ENCODE data around the gene TAPT1.

DNA sequence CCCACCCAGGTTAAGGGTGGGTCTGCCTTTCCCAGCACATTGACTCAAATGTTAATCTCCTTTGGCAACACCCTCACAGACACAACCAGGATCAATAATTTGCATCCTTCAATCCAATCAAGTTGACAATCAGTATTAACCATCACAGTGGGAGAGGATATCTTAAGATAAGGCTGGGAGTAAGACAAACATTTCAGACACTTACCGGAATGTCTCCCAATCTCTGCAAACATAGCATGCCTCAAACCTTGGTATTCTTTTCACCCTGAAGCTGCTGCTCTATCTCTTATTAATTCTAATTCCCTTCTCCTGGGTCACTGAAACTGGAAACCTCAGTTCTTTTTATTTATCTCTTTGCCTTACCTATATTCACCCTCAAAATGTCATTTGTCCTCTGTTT is 19.0 kb upstream of the TAPT1 start:
- TF ChIP-seq, protein P1, sequence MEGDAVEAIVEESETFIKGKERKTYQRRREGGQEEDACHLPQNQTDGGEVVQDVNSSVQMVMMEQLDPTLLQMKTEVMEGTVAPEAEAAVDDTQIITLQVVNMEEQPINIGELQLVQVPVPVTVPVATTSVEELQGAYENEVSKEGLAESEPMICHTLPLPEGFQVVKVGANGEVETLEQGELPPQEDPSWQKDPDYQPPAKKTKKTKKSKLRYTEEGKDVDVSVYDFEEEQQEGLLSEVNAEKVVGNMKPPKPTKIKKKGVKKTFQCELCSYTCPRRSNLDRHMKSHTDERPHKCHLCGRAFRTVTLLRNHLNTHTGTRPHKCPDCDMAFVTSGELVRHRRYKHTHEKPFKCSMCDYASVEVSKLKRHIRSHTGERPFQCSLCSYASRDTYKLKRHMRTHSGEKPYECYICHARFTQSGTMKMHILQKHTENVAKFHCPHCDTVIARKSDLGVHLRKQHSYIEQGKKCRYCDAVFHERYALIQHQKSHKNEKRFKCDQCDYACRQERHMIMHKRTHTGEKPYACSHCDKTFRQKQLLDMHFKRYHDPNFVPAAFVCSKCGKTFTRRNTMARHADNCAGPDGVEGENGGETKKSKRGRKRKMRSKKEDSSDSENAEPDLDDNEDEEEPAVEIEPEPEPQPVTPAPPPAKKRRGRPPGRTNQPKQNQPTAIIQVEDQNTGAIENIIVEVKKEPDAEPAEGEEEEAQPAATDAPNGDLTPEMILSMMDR (tag by site-specific recombination; IDR thresholded peaks at IDR 0.05), result no peak
- TF ChIP-seq, protein P2, sequence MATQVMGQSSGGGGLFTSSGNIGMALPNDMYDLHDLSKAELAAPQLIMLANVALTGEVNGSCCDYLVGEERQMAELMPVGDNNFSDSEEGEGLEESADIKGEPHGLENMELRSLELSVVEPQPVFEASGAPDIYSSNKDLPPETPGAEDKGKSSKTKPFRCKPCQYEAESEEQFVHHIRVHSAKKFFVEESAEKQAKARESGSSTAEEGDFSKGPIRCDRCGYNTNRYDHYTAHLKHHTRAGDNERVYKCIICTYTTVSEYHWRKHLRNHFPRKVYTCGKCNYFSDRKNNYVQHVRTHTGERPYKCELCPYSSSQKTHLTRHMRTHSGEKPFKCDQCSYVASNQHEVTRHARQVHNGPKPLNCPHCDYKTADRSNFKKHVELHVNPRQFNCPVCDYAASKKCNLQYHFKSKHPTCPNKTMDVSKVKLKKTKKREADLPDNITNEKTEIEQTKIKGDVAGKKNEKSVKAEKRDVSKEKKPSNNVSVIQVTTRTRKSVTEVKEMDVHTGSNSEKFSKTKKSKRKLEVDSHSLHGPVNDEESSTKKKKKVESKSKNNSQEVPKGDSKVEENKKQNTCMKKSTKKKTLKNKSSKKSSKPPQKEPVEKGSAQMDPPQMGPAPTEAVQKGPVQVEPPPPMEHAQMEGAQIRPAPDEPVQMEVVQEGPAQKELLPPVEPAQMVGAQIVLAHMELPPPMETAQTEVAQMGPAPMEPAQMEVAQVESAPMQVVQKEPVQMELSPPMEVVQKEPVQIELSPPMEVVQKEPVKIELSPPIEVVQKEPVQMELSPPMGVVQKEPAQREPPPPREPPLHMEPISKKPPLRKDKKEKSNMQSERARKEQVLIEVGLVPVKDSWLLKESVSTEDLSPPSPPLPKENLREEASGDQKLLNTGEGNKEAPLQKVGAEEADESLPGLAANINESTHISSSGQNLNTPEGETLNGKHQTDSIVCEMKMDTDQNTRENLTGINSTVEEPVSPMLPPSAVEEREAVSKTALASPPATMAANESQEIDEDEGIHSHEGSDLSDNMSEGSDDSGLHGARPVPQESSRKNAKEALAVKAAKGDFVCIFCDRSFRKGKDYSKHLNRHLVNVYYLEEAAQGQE (tag by site-specific recombination; IDR thresholded peaks at IDR 0.05), result no peak
- no peak for TF ChIP-seq ZNF138 (tag by site-specific recombination; IDR thresholded peaks at IDR 0.05; ENCODE audit: borderline replicate concordance)
- TF ChIP-seq, protein P3, sequence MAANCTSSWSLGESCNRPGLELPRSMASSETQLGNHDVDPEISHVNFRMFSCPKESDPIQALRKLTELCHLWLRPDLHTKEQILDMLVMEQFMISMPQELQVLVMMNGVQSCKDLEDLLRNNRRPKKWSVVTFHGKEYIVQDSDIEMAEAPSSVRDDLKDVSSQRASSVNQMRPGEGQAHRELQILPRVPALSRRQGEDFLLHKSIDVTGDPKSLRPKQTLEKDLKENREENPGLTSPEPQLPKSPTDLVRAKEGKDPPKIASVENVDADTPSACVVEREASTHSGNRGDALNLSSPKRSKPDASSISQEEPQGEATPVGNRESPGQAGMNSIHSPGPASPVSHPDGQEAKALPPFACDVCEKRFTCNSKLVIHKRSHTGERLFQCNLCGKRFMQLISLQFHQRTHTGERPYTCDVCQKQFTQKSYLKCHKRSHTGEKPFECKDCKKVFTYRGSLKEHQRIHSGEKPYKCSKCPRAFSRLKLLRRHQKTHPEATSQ (tag by site-specific recombination; IDR thresholded peaks at IDR 0.05), result no peak
- TF ChIP-seq ZNF274 (IDR thresholded peaks at IDR 0.05; ENCODE audit: low read length), result no peak
- no peak for TF ChIP-seq ZNF274 (tag by site-specific recombination; IDR thresholded peaks at IDR 0.05; ENCODE audit: borderline replicate concordance)
- TF ChIP-seq, protein P4, sequence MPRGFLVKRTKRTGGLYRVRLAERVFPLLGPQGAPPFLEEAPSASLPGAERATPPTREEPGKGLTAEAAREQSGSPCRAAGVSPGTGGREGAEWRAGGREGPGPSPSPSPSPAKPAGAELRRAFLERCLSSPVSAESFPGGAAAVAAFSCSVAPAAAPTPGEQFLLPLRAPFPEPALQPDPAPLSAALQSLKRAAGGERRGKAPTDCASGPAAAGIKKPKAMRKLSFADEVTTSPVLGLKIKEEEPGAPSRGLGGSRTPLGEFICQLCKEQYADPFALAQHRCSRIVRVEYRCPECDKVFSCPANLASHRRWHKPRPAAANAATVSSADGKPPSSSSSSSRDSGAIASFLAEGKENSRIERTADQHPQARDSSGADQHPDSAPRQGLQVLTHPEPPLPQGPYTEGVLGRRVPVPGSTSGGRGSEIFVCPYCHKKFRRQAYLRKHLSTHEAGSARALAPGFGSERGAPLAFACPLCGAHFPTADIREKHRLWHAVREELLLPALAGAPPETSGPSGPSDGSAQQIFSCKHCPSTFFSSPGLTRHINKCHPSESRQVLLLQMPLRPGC (tag by site-specific recombination; IDR thresholded peaks at IDR 0.05), result no peak
- no peak for TF ChIP-seq ZNF133 (tag by site-specific recombination; IDR thresholded peaks at IDR 0.05)
- TF ChIP-seq ZNF37A (tag by site-specific recombination; IDR thresholded peaks at IDR 0.05), result no peak
- TF ChIP-seq, protein P5, sequence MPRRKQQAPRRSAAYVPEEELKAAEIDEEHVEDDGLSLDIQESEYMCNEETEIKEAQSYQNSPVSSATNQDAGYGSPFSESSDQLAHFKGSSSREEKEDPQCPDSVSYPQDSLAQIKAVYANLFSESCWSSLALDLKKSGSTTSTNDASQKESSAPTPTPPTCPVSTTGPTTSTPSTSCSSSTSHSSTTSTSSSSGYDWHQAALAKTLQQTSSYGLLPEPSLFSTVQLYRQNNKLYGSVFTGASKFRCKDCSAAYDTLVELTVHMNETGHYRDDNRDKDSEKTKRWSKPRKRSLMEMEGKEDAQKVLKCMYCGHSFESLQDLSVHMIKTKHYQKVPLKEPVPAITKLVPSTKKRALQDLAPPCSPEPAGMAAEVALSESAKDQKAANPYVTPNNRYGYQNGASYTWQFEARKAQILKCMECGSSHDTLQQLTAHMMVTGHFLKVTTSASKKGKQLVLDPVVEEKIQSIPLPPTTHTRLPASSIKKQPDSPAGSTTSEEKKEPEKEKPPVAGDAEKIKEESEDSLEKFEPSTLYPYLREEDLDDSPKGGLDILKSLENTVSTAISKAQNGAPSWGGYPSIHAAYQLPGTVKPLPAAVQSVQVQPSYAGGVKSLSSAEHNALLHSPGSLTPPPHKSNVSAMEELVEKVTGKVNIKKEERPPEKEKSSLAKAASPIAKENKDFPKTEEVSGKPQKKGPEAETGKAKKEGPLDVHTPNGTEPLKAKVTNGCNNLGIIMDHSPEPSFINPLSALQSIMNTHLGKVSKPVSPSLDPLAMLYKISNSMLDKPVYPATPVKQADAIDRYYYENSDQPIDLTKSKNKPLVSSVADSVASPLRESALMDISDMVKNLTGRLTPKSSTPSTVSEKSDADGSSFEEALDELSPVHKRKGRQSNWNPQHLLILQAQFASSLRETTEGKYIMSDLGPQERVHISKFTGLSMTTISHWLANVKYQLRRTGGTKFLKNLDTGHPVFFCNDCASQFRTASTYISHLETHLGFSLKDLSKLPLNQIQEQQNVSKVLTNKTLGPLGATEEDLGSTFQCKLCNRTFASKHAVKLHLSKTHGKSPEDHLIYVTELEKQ (tag by site-specific recombination; IDR thresholded peaks at IDR 0.05; ENCODE audit: borderline replicate concordance), result no peak
- no peak for TF ChIP-seq ZNF423 (tag by site-specific recombination; IDR thresholded peaks at IDR 0.05)

Measured in HEK293 (cell line).